Natural killer cell (primary cell): ENCODE measurements around the gene FEM1B. TPM values are rescaled to one million over a fixed set of nuclear protein-coding genes. Genes with fewer than 3 reads are reported as not detected.

ENCODE experiments used
- ATAC-seq, 3 donors: fragments of 150-1000 bp in 2 of 3; fragments of 200-7000 bp in 1 of 3; cut with Tn5 transposase; 1 replicate in 1 of 3; 2 replicates in 2 of 3; pipeline ENCODE4 v1.10.0; 2021; ENCODE audit warnings: mild to moderate bottlenecking in 2 of 3, moderate library complexity in 2 of 3
- DNase-seq, 2 donors: peaks; one replicate each; pipeline versions ENCODE4 v3.0.0 to v3.0.0-alpha.2; 2013 to 2021; ENCODE audit warnings: mixed read lengths in 1 of 2
- H3K27ac ChIP-seq: one replicate; pipeline ENCODE4 v1.5.1; 2013; ENCODE audit warnings: mild to moderate bottlenecking, low read length
- H3K27me3 ChIP-seq: one replicate; pipeline ENCODE4 v1.6.1; 2013; ENCODE audit warnings: low read length; ENCODE audit not compliant: control insufficient read depth, insufficient read depth
- H3K36me3 ChIP-seq: one replicate; pipeline ENCODE4 v1.6.1; 2013; ENCODE audit warnings: low read length; ENCODE audit not compliant: control insufficient read depth, insufficient read depth
- H3K4me1 ChIP-seq: one replicate; pipeline ENCODE4 v1.6.1; 2013; ENCODE audit warnings: low read length; ENCODE audit not compliant: control insufficient read depth, insufficient read depth
- H3K4me3 ChIP-seq: one replicate; pipeline ENCODE4 v1.5.1; 2013; ENCODE audit warnings: low read length
- H3K9me3 ChIP-seq: one replicate; pipeline ENCODE4 v1.6.1; 2013; ENCODE audit warnings: low read length; ENCODE audit not compliant: control insufficient read depth, insufficient read depth
- H3K27ac Mint-ChIP-seq, 2 donors: one replicate each; pipeline ENCODE4 v1.8.0; 2022; ENCODE audit warnings: mild to moderate bottlenecking in 2 of 2, mixed read lengths in 2 of 2, moderate library complexity in 1 of 2
- H3K27me3 Mint-ChIP-seq, 2 donors: one replicate each; pipeline ENCODE4 v1.8.0; 2022; ENCODE audit warnings: low read depth in 2 of 2, mixed read lengths in 2 of 2
- H3K36me3 Mint-ChIP-seq: one replicate; pipeline ENCODE4 v1.8.0; 2022; ENCODE audit warnings: mixed read lengths
- H3K4me1 Mint-ChIP-seq, 2 donors: one replicate each; pipeline ENCODE4 v1.8.0; 2022; ENCODE audit warnings: mixed read lengths in 2 of 2
- H3K4me3 Mint-ChIP-seq: one replicate; pipeline ENCODE4 v1.8.0; 2022; ENCODE audit warnings: mild to moderate bottlenecking, moderate library complexity, mixed read lengths
- H3K9me3 Mint-ChIP-seq, 2 donors: one replicate each; pipeline ENCODE4 v1.8.0; 2022; ENCODE audit warnings: mixed read lengths in 2 of 2
- CTCF ChIP-seq: fragments of 200-600 bp; IDR thresholded peaks from one replicate; pipeline ENCODE4 v1.8.0; 2022; ENCODE audit warnings: antibody characterized with exemption
- WGBS: methylation state at CpG from one replicate; pipeline ENCODE4 v1.1.7; 2013; ENCODE audit warnings: missing lambda C conversion rate; ENCODE audit not compliant: insufficient coverage; 5-methylcytosine and 5-hydroxymethylcytosine counted together
- intact Hi-C: fragments of 100-400 bp; cut with micrococcal nuclease; formaldehyde crosslinking; loops from one replicate; pipeline ENCODE4 v1.14.2; 2022
- total RNA-seq, 4 donors: library from RNA; stranded (reverse); fragments of 120-200 nt in 1 of 4; gene quantifications; one replicate each; pipeline versions ENCODE4 v1.2.3 to v1.2.4, GENCODE V29; 2013 to 2022

FEM1B gene
- total RNA-seq, 3 donors from 2014 or later (not counting 1 experiment from before 2014, with no cell fraction given), result 57.4 to 73.5 (median 67.9) TPM

GRCh38 chr15:68303134-68303533 is 25.6 kb downstream of the FEM1B start:
- no peak for TF ChIP-seq CTCF
- H3K9me3 Mint-ChIP-seq, result no peaks in the 10 kb centered on the region
- DNase-seq, result no peak
- no peaks in the 10 kb centered on the region for H3K9me3 ChIP-seq
- peaks cover 0 to 16% of the 10 kb centered on the region in 2 donors for H3K27me3 Mint-ChIP-seq
- no peaks in the 10 kb centered on the region for H3K36me3 ChIP-seq
- H3K4me1 ChIP-seq, result peaks cover 9% of the 10 kb centered on the region
- H3K4me3 ChIP-seq, result no peak overlapping the region
- ATAC-seq, result no peak
- H3K27ac ChIP-seq, result no peak overlapping the region
- 89% methylated on average over 1 of the region's 2 CpGs for whole genome bisulfite sequencing
- H3K27me3 ChIP-seq, result no peaks in the 10 kb centered on the region
- H3K4me1 Mint-ChIP-seq, result peaks cover 26 to 34% of the 10 kb centered on the region in 2 donors
- H3K27ac Mint-ChIP-seq, result no peak overlapping the region
- H3K4me3 Mint-ChIP-seq, result no peak overlapping the region
- intact Hi-C loops, result no loop called here
- no peaks in the 10 kb centered on the region for H3K36me3 Mint-ChIP-seq

DNA sequence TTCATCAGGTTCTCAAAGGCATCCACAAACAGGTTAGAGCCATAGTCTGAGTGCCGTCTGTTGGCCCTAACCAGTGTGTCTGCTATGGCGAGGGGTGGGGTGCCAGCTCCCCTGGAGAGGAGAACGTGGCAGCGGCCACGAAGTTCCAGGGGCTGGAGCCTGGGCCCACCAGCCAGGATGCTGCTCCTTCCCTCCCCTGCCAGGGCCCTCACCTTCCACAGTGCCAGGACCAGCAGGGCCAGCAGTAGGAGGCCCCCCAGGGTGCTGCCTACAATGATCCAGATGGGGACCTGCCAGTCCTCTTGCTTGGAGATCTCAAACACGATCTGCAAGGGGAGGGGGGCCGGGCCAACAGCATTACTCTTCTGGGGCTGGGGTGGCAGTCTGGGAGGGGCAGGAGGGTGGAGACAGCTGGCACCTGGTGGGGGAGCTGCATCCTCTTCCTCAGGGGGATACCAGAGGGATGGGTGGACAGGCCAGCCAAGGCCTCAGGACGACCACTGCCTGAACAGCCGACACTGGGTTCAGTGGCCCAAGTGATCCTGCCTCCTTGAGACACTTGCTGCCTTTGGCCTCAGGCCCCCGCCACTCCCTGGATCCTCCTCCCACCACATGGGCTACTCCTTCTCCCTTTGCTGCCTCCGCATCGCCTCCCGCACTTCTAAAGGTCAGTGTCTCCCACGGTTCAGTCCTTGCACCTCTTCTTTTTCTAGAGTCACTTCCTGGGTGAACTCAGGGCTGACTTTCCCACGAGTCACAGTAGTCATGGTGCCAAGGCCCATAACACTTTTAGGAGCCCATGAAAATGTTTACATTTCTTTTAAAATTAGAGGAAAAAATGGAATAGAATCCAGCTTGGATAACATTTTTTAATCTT is 26.3 kb downstream of the FEM1B start:
- H3K27ac ChIP-seq, result no peak overlapping the region
- Mint-ChIP-seq H3K27ac (peak overlapping the region in 1 of 2 donors; percentile 7), H3K27me3 (peaks cover 0 to 16% of the 10 kb centered on the region in 2 donors), H3K36me3 (no peaks in the 10 kb centered on the region), H3K4me1 (peaks cover 22 to 30% of the 10 kb centered on the region in 2 donors), H3K9me3 (no peaks in the 10 kb centered on the region), H3K4me3 (no peak overlapping the region)
- TF ChIP-seq CTCF, result no peak
- peaks cover 9% of the 10 kb centered on the region for H3K4me1 ChIP-seq
- no peaks in the 10 kb centered on the region for H3K27me3 ChIP-seq
- no peak overlapping the region for H3K4me3 ChIP-seq
- H3K36me3 ChIP-seq, result no peaks in the 10 kb centered on the region
- no peaks in the 10 kb centered on the region for H3K9me3 ChIP-seq
- intact Hi-C loops, result no loop called here
- DNase-seq (no peak), ATAC-seq (no peak)
- WGBS, result 84% methylated on average over 15 of the region's 15 CpGs

GRCh38 chr15:68304589-68305337 is 27.2 kb downstream of the FEM1B start:
- ATAC-seq (no peak), DNase-seq (no peak)
- H3K4me3 Mint-ChIP-seq, result no peak overlapping the region
- no peak for TF ChIP-seq CTCF
- Histone ChIP-seq H3K36me3 (no peaks in the 10 kb centered on the region), H3K4me3 (no peak overlapping the region), H3K27ac (no peak overlapping the region), H3K27me3 (no peaks in the 10 kb centered on the region), H3K9me3 (no peaks in the 10 kb centered on the region), H3K4me1 (peaks cover 5% of the 10 kb centered on the region)
- no peaks in the 10 kb centered on the region for H3K9me3 Mint-ChIP-seq
- peaks cover 0 to 16% of the 10 kb centered on the region in 2 donors for H3K27me3 Mint-ChIP-seq
- peak overlapping the region in 1 of 2 donors; percentile 7 for H3K27ac Mint-ChIP-seq
- H3K36me3 Mint-ChIP-seq, result no peaks in the 10 kb centered on the region
- WGBS, result 92% methylated on average over 15 of the region's 15 CpGs
- peaks cover 12 to 20% of the 10 kb centered on the region in 2 donors for H3K4me1 Mint-ChIP-seq
- intact Hi-C loops, result no loop called here
